HepG2 (cell line): ENCODE data around the gene C12orf42. TPM values are rescaled to one million over a fixed set of nuclear protein-coding genes. Genes with fewer than 3 reads are reported as not detected.

Source experiments
- ATAC-seq: fragments of 200-7000 bp; cut with Tn5 transposase; 3 replicates; pipeline ENCODE4 v1.9.1; 2020; ENCODE audit warnings: mild to moderate bottlenecking, moderate library complexity
- BruUV-seq: library from RNA; stranded (reverse); fragments of 400-500 nt; replicated peaks from 2 replicates; lab custom pipeline; 2021; lab: Mats Ljungman, UMichigan
- CTCF ChIA-PET: fragments of 300-600 bp; formaldehyde crosslinking; extraction: SDS; loops from one replicate; lab custom pipeline; 2021; ENCODE audit warnings: low total read pairs, inconsistent platforms, low intra/inter-chr PET ratio; lab: Yijun Ruan, JAX
- POLR2A ChIA-PET: fragments of 350-600 bp; sonication (Branson Sonifier 250); formaldehyde crosslinking; loops from one replicate; lab custom pipeline; 2020; ENCODE audit warnings: antibody characterized with exemption, inconsistent platforms; lab: Yijun Ruan, JAX
- DNase-seq: peaks from one replicate; pipeline ENCODE4 v3.0.0-alpha.2; 2015; ENCODE audit warnings: low spot score
- FAIRE-seq: peaks from 3 replicates; lab custom pipeline; 2011; peaks lifted over from hg19 to GRCh38; lab: Jason Lieb, UNC
- H2AFZ ChIP-seq: one replicate; pipeline ENCODE4 v1.6.1; 2011; ENCODE audit warnings: low read length, inconsistent platforms
- H3K27ac ChIP-seq: fragments of 300-600 bp; 3 replicates; pipeline ENCODE4 v1.8.0; 2011; ENCODE audit warnings: mixed run types, mild to moderate bottlenecking, mixed read lengths, low read length, inconsistent platforms; ENCODE audit not compliant: insufficient read depth; ENCODE audit errors: extremely low read length
- H3K27me3 ChIP-seq, 2 experiments: fragments of 200-600 bp in 1 of 2; 2 replicates in 1 of 2; 3 replicates in 1 of 2; pipeline versions ENCODE4 v1.6.0 to v1.8.0; 2011; ENCODE audit warnings: low read length in 2 of 2, mild to moderate bottlenecking in 2 of 2, moderate library complexity in 2 of 2, inconsistent platforms in 1 of 2; ENCODE audit not compliant: insufficient read depth in 2 of 2, control insufficient read depth in 1 of 2
- H3K36me3 ChIP-seq, 2 experiments: fragments of 200-600 bp in 1 of 2; replicated peaks in 1 of 2; 2 replicates in 1 of 2; 3 replicates in 1 of 2; pipeline versions ENCODE4 v1.5.1 to v1.8.0; 2011; ENCODE audit warnings: low read length in 2 of 2, inconsistent platforms in 1 of 2; ENCODE audit not compliant: insufficient read depth in 2 of 2, control insufficient read depth in 1 of 2
- H3K4me1 ChIP-seq: 2 replicates; pipeline ENCODE4 v1.5.1; 2012; ENCODE audit warnings: low read length, inconsistent platforms; ENCODE audit not compliant: insufficient read depth
- H3K4me2 ChIP-seq: 2 replicates; pipeline ENCODE4 v1.6.0; 2011; ENCODE audit warnings: low read depth, low read length, inconsistent platforms
- H3K4me3 ChIP-seq, 3 experiments: fragments of 200-600 bp in 1 of 3; sonication (generic), shearing (Covaris generic) in 1 of 3; replicated peaks in 1 of 3; 2 replicates each; pipeline ENCODE4 v1.5.1; 2011 to 2016; ENCODE audit warnings: low read length in 3 of 3, inconsistent platforms in 2 of 3, low read depth in 2 of 3, mild to moderate bottlenecking in 2 of 3, control low read depth in 1 of 3, mixed read lengths in 1 of 3; ENCODE audit not compliant: insufficient read depth in 1 of 3
- H3K79me2 ChIP-seq: one replicate; pipeline ENCODE4 v1.6.1; 2011; ENCODE audit warnings: low read length, inconsistent platforms; ENCODE audit not compliant: insufficient read depth
- H3K9ac ChIP-seq: 2 replicates; pipeline ENCODE4 v1.6.0; 2011; ENCODE audit warnings: mild to moderate bottlenecking, low read depth, low read length, inconsistent platforms; ENCODE audit not compliant: insufficient read depth
- H3K9me3 ChIP-seq: 2 replicates; pipeline ENCODE4 v1.5.1; 2012; ENCODE audit warnings: mild to moderate bottlenecking, low read length
- H4K20me1 ChIP-seq: 2 replicates; pipeline ENCODE4 v1.6.0; 2011; ENCODE audit warnings: inconsistent platforms, mild to moderate bottlenecking, low read length, moderate library complexity; ENCODE audit not compliant: insufficient read depth
- HMGXB4 ChIP-seq, 2 experiments: sonication (generic) in 1 of 2; formaldehyde crosslinking in 1 of 2; IDR thresholded peaks; 2 replicates each; pipeline versions ENCODE4 v1.4.0 to v1.6.1; 2018 to 2020; ENCODE audit warnings: missing genetic modification reagents in 2 of 2, borderline replicate concordance in 1 of 2, low read depth in 1 of 2, mild to moderate bottlenecking in 1 of 2, missing biosample characterization in 1 of 2
- KDM4B ChIP-seq: sonication (generic); formaldehyde crosslinking; IDR thresholded peaks from 2 replicates; pipeline ENCODE4 v1.4.0; 2020; ENCODE audit warnings: missing genetic modification reagents
- SMYD3 ChIP-seq: sonication (generic); formaldehyde crosslinking; IDR thresholded peaks from 2 replicates; pipeline ENCODE4 v1.8.1; 2023; ENCODE audit warnings: mild to moderate bottlenecking, missing genetic modification reagents
- TOE1 ChIP-seq: sonication (generic); formaldehyde crosslinking; IDR thresholded peaks from 2 replicates; pipeline ENCODE4 v1.4.0; 2020; ENCODE audit warnings: mild to moderate bottlenecking, missing genetic modification reagents
- ZBTB42 ChIP-seq: sonication (generic); formaldehyde crosslinking; IDR thresholded peaks from 2 replicates; pipeline ENCODE4 v1.5.0; 2020; ENCODE audit warnings: mild to moderate bottlenecking, missing genetic modification reagents
- ZEB1 ChIP-seq: IDR thresholded peaks from 2 replicates; pipeline ENCODE4 v1.6.1; 2012; ENCODE audit warnings: mild to moderate bottlenecking, low read depth, inconsistent platforms; ENCODE audit not compliant: insufficient replicate concordance
- ZNF652 ChIP-seq: IDR thresholded peaks from 2 replicates; pipeline ENCODE4 v1.6.1; 2016; ENCODE audit warnings: low read depth, borderline replicate concordance
- ZNF672 ChIP-seq: sonication (generic); formaldehyde crosslinking; IDR thresholded peaks from 2 replicates; pipeline ENCODE4 v1.8.1; 2022; ENCODE audit warnings: missing genetic modification reagents
- ZNF839 ChIP-seq: sonication (generic); formaldehyde crosslinking; IDR thresholded peaks from 2 replicates; pipeline ENCODE4 v1.4.0; 2020; ENCODE audit warnings: missing genetic modification reagents, mild to moderate bottlenecking, borderline replicate concordance
- WGBS: methylation state at CpG from one replicate; pipeline ENCODE4 v1.1.6; 2017; ENCODE audit warnings: low lambda C conversion rate; 5-methylcytosine and 5-hydroxymethylcytosine counted together
- in situ Hi-C: cut with HindIII; loops from 2 replicates; pipeline ENCODE4 v1.10.0; 2017; ENCODE audit warnings: low pct_unique_long_range_greater_than_20kb; ENCODE audit not compliant: extremely low pct_ligation_motif_present
- intact Hi-C: fragments of 100-400 bp; cut with micrococcal nuclease; formaldehyde crosslinking; loops from one replicate; pipeline ENCODE4 v1.10.0; 2022; ENCODE audit not compliant: unreplicated experiment
- polyA plus RNA-seq, 8 experiments: library from polyadenylated mRNA; depleted of rRNA in 3 of 8; stranded (reverse) in 7 of 8; unstranded in 1 of 8; fragments of >200 nt; fragmentation: Illumina TruSeq in 4 of 8; extraction: Trizol in 4 of 8; gene quantifications; 2 replicates each; pipeline versions ENCODE4 v1.2.1 to v1.2.3, GENCODE V29; 2011 to 2016; ENCODE audit warnings: low read depth in 4 of 8, missing spikeins in 1 of 8, mixed read lengths in 1 of 8; ENCODE audit not compliant: insufficient read depth in 1 of 8
- total RNA-seq, 5 experiments: library from RNA; depleted of rRNA; stranded (reverse); fragments of >200 nt; fragmentation: Illumina TruSeq; extraction: Trizol; gene quantifications; 2 replicates each; pipeline ENCODE4 v1.2.3, GENCODE V29; 2016; ENCODE audit warnings: low read depth in 1 of 5

Gene C12orf42
- total and polyA plus RNA-seq, 2 of the 13 experiments (the other 11 are each of a cell fraction or from before 2014, with no cell fraction given): not detected

GRCh38 chr12:103279444-103279843, 216.3 kb downstream of the C12orf42 start:
- Histone ChIP-seq H3K9me3 (no peaks in the 10 kb centered on the region), H3K27ac (no peak overlapping the region), H2AFZ (no peak overlapping the region), H3K27me3 (no peaks in the 10 kb centered on the region), H3K4me1 (no peaks in the 10 kb centered on the region), H3K36me3 (no peaks in the 10 kb centered on the region), H3K9ac (no peak overlapping the region), H4K20me1 (no peaks in the 10 kb centered on the region), H3K79me2 (no peaks in the 10 kb centered on the region), H3K4me2 (no peak overlapping the region), H3K4me3 (no peak overlapping the region)
- WGBS: 24% methylated on average over 2 of the region's 2 CpGs
- BruUV-seq: no TSS peak
- no peak for ATAC-seq
- POLR2A ChIA-PET: no interaction called here
- in situ Hi-C loops: no loop called here
- DNase-seq: no peak
- FAIRE-seq: no peak
- CTCF ChIA-PET: no interaction called here
- intact Hi-C loops: no loop called here
- TF ChIP-seq KDM4B (no peak), ZEB1 (no peak), ZBTB42 (CRISPR knock-in tag) (no peak), HMGXB4 (CRISPR knock-in tag; IDR thresholded peaks at IDR 0.05; ENCODE audit: borderline replicate concordance in 1 of 2, low read depth in 1 of 2) (no peak), ZNF652 (CRISPR knock-in tag) (no peak), ZNF839 (CRISPR knock-in tag) (no peak), TOE1 (CRISPR knock-in tag) (no peak), ZNF672 (no peak), SMYD3 (CRISPR knock-in tag) (no peak)
